PFSK-1 (cell line): Measurements from ENCODE around the gene ANO1.

Experiments
- POLR2AphosphoS5 ChIP-seq: IDR thresholded peaks from 2 replicates; pipeline ENCODE4 v1.6.1; 2012; ENCODE audit warnings: low read depth, mild to moderate bottlenecking, control low read depth, low read length, moderate library complexity
- SIN3A ChIP-seq: IDR thresholded peaks from 2 replicates; pipeline ENCODE4 v1.6.1; 2012; ENCODE audit warnings: mild to moderate bottlenecking, low read length, moderate library complexity, borderline replicate concordance; ENCODE audit not compliant: insufficient read depth
- TF ChIP-seq, protein P1 (sequence below), 2 experiments: IDR thresholded peaks; 2 replicates each; pipeline versions ENCODE4 v1.6.1 to v1.8.0; 2011 to 2012; ENCODE audit warnings: low read depth in 2 of 2, low read length in 2 of 2, control low read depth in 1 of 2, inconsistent platforms in 1 of 2, mild to moderate bottlenecking in 1 of 2, moderate library complexity in 1 of 2; ENCODE audit not compliant: insufficient read depth in 1 of 2

DNA sequence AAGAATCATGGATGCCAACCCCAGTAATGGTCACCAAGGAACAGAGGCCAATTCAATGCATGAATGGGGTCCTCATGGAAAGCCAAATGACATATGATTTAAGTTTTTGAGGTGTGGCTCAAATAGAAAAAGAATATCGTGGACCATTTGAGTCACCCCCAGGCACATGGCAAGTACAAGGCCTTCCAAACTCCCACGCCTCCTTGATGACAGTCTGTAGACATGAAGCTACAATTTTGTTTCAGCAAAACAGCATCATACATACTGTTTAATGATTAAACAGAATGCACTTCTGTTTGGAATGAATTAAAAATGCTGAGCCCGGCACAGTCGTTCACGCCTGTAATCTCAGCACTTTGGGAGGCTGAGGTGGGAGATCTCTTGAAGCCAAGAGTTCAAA, 132.4 kb downstream of the ANO1 start:
- TF ChIP-seq POLR2AphosphoS5 (no peak), SIN3A (no peak)
- TF ChIP-seq, protein P1, sequence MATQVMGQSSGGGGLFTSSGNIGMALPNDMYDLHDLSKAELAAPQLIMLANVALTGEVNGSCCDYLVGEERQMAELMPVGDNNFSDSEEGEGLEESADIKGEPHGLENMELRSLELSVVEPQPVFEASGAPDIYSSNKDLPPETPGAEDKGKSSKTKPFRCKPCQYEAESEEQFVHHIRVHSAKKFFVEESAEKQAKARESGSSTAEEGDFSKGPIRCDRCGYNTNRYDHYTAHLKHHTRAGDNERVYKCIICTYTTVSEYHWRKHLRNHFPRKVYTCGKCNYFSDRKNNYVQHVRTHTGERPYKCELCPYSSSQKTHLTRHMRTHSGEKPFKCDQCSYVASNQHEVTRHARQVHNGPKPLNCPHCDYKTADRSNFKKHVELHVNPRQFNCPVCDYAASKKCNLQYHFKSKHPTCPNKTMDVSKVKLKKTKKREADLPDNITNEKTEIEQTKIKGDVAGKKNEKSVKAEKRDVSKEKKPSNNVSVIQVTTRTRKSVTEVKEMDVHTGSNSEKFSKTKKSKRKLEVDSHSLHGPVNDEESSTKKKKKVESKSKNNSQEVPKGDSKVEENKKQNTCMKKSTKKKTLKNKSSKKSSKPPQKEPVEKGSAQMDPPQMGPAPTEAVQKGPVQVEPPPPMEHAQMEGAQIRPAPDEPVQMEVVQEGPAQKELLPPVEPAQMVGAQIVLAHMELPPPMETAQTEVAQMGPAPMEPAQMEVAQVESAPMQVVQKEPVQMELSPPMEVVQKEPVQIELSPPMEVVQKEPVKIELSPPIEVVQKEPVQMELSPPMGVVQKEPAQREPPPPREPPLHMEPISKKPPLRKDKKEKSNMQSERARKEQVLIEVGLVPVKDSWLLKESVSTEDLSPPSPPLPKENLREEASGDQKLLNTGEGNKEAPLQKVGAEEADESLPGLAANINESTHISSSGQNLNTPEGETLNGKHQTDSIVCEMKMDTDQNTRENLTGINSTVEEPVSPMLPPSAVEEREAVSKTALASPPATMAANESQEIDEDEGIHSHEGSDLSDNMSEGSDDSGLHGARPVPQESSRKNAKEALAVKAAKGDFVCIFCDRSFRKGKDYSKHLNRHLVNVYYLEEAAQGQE (IDR thresholded peaks at IDR 0.05; ENCODE audit: insufficient read depth in 1 of 2, low read depth in 2 of 2, low read length in 2 of 2) = no peak
